Transverse colon (tissue), 3 donors: ENCODE results near the gene THOP1.

Experiments used
- CTCF ChIP-seq, 5 experiments: fragments of 200-600 bp in 3 of 5; fragments of 450-650 bp in 2 of 5; sonication (generic) in 3 of 5; IDR thresholded peaks; 1 replicate in 2 of 5; 2 replicates in 3 of 5; pipeline ENCODE4 v1.5.1; 2016 to 2017; ENCODE audit warnings: antibody characterized with exemption in 5 of 5, inconsistent platforms in 3 of 5, mild to moderate bottlenecking in 2 of 5, moderate library complexity in 1 of 5
- EP300 ChIP-seq: sonication (generic); formaldehyde crosslinking; IDR thresholded peaks from one replicate; pipeline ENCODE4 v1.6.1; 2017; ENCODE audit warnings: antibody characterized with exemption, low read depth

GRCh38 chr19:2841855-2842574, 56.7 kb downstream of the THOP1 start:
- TF ChIP-seq CTCF (IDR thresholded peaks at IDR 0.05) (no peak), EP300 (no peak)
